H1 (cell line): ENCODE results near the gene COL25A1. TPM values are rescaled to one million over a fixed set of nuclear protein-coding genes. Genes with fewer than 3 reads are reported as not detected.

Source experiments
- CTCF ChIA-PET: fragments of 300-600 bp; sonication (Branson Sonifier 250); formaldehyde crosslinking; loops from one replicate; lab custom pipeline; 2021; ENCODE audit not compliant: partially characterized antibody; lab: Charles Lee
- POLR2A ChIA-PET: fragments of 300-600 bp; sonication (Branson Sonifier 250); formaldehyde crosslinking; loops from one replicate; lab custom pipeline; 2021; ENCODE audit warnings: inconsistent platforms; ENCODE audit not compliant: partially characterized antibody; lab: Charles Lee
- DNase-seq, 2 experiments: peaks; one replicate each; pipeline versions ENCODE4 v3.0.0 to v3.0.0-alpha.2; 2010 to 2022; ENCODE audit warnings: low spot score in 2 of 2, low read depth in 1 of 2, mixed read lengths in 1 of 2
- FAIRE-seq: peaks from 2 replicates; lab custom pipeline; 2011; peaks lifted over from hg19 to GRCh38; lab: Jason Lieb, UNC
- H2AFZ ChIP-seq: 2 replicates; pipeline ENCODE4 v1.8.1; 2012; ENCODE audit warnings: low read length, inconsistent platforms
- H2AK5ac ChIP-seq: 2 replicates; pipeline ENCODE4 v1.6.1; 2013; ENCODE audit warnings: low read depth, low read length
- H2BK120ac ChIP-seq: replicated peaks from 2 replicates; pipeline ENCODE3; 2013; ENCODE audit warnings: low read depth, low read length, inconsistent platforms
- H2BK12ac ChIP-seq: 2 replicates; pipeline ENCODE4 v1.6.1; 2013; ENCODE audit warnings: low read depth, low read length
- H2BK15ac ChIP-seq: 2 replicates; pipeline ENCODE4 v1.6.1; 2013; ENCODE audit warnings: low read length
- H2BK20ac ChIP-seq: 2 replicates; pipeline ENCODE4 v1.6.1; 2013; ENCODE audit warnings: low read length
- H2BK5ac ChIP-seq: 2 replicates; pipeline ENCODE4 v1.6.1; 2013; ENCODE audit warnings: low read depth, low read length
- H3K14ac ChIP-seq: 2 replicates; pipeline ENCODE4 v1.6.1; 2013; ENCODE audit warnings: inconsistent platforms; ENCODE audit not compliant: insufficient read length
- H3K18ac ChIP-seq: 2 replicates; pipeline ENCODE4 v1.6.1; 2013; ENCODE audit warnings: low read length; ENCODE audit errors: extremely low read depth
- H3K23ac ChIP-seq: 2 replicates; pipeline ENCODE4 v1.6.1; 2013; ENCODE audit warnings: inconsistent platforms; ENCODE audit not compliant: insufficient read length
- H3K23me2 ChIP-seq: 2 replicates; pipeline ENCODE4 v1.6.1; 2013; ENCODE audit warnings: low read depth, low read length
- H3K27ac ChIP-seq: 2 replicates; pipeline ENCODE4 v1.6.1; 2011; ENCODE audit warnings: low read depth, low read length, inconsistent platforms
- H3K27me3 ChIP-seq, 4 experiments: replicated peaks in 1 of 4; 1 replicate in 1 of 4; 2 replicates in 3 of 4; pipeline versions ENCODE4 v1.6.1 to v1.8.1; 2011 to 2013; ENCODE audit warnings: low read length in 3 of 4, mild to moderate bottlenecking in 3 of 4, inconsistent platforms in 2 of 4, mixed read lengths in 2 of 4, moderate library complexity in 1 of 4; ENCODE audit not compliant: control insufficient read depth in 3 of 4, insufficient read depth in 3 of 4; ENCODE audit errors: extremely low read depth in 1 of 4
- H3K36me3 ChIP-seq, 4 experiments: 2 replicates each; pipeline versions ENCODE4 v1.6.1 to v1.8.1; 2011 to 2013; ENCODE audit warnings: mild to moderate bottlenecking in 4 of 4, low read length in 3 of 4, moderate library complexity in 2 of 4, control low read depth in 1 of 4, inconsistent platforms in 1 of 4; ENCODE audit not compliant: insufficient read depth in 4 of 4, control insufficient read depth in 2 of 4
- H3K4ac ChIP-seq: replicated peaks from 2 replicates; pipeline ENCODE3; 2013; ENCODE audit warnings: low read length, low read depth, mixed read lengths, inconsistent platforms; ENCODE audit not compliant: insufficient read length
- H3K4me1 ChIP-seq, 4 experiments: replicated peaks in 1 of 4; 1 replicate in 1 of 4; 2 replicates in 3 of 4; pipeline versions ENCODE4 v1.6.1 to v1.8.1; 2011 to 2013; ENCODE audit warnings: low read length in 3 of 4, inconsistent platforms in 2 of 4, mixed read lengths in 1 of 4; ENCODE audit not compliant: insufficient read depth in 4 of 4, control insufficient read depth in 3 of 4
- H3K4me2 ChIP-seq, 2 experiments: 2 replicates each; pipeline versions ENCODE4 v1.6.1 to v1.8.1; 2011 to 2013; ENCODE audit warnings: low read depth in 2 of 2, low read length in 2 of 2, control low read depth in 1 of 2, inconsistent platforms in 1 of 2, mild to moderate bottlenecking in 1 of 2; ENCODE audit not compliant: insufficient read depth in 1 of 2
- H3K4me3 ChIP-seq, 4 experiments: fragments of 200-600, 300-600 bp in 1 of 4; sonication (generic), shearing (Covaris generic), sonication (Bioruptor Twin) in 1 of 4; 2 replicates each; pipeline versions ENCODE4 v1.5.1 to v1.8.1; 2011 to 2016; ENCODE audit warnings: low read length in 4 of 4, low read depth in 3 of 4, control low read depth in 2 of 4, inconsistent platforms in 2 of 4, mild to moderate bottlenecking in 2 of 4, mixed read lengths in 1 of 4, moderate library complexity in 1 of 4; ENCODE audit not compliant: insufficient read depth in 2 of 4; ENCODE audit errors: extremely low read depth in 1 of 4
- H3K56ac ChIP-seq: replicated peaks from 2 replicates; pipeline ENCODE3; 2013; ENCODE audit warnings: low read depth, mild to moderate bottlenecking, mixed read lengths, low read length, inconsistent platforms; ENCODE audit not compliant: insufficient read length
- H3K79me1 ChIP-seq: 2 replicates; pipeline ENCODE4 v1.6.1; 2013; ENCODE audit warnings: low read depth, low read length, control low read depth
- H3K79me2 ChIP-seq, 2 experiments: 2 replicates each; pipeline versions ENCODE4 v1.6.1 to v1.8.1; 2012 to 2013; ENCODE audit warnings: low read length in 2 of 2, mild to moderate bottlenecking in 2 of 2, inconsistent platforms in 1 of 2; ENCODE audit not compliant: insufficient read depth in 2 of 2, control insufficient read depth in 1 of 2
- H3K9ac ChIP-seq, 4 experiments: replicated peaks in 1 of 4; 1 replicate in 1 of 4; 2 replicates in 3 of 4; pipeline versions ENCODE4 v1.6.1 to v1.8.1; 2011 to 2013; ENCODE audit warnings: low read depth in 3 of 4, low read length in 3 of 4, control low read depth in 2 of 4, mild to moderate bottlenecking in 2 of 4, moderate library complexity in 2 of 4, inconsistent platforms in 1 of 4; ENCODE audit errors: extremely low read depth in 1 of 4
- H3K9me3 ChIP-seq, 2 experiments: 2 replicates each; pipeline versions ENCODE4 v1.6.1 to v1.8.1; 2012 to 2013; ENCODE audit warnings: mild to moderate bottlenecking in 2 of 2, moderate library complexity in 2 of 2, control low read depth in 1 of 2, inconsistent platforms in 1 of 2, low read depth in 1 of 2, low read length in 1 of 2, mixed read lengths in 1 of 2; ENCODE audit not compliant: insufficient read depth in 2 of 2
- H4K20me1 ChIP-seq, 2 experiments: replicated peaks in 1 of 2; 2 replicates each; pipeline versions ENCODE3 to v1.8.1; 2011 to 2013; ENCODE audit warnings: inconsistent platforms in 2 of 2, low read length in 2 of 2, mild to moderate bottlenecking in 1 of 2; ENCODE audit not compliant: insufficient read depth in 2 of 2, control insufficient read depth in 1 of 2
- H4K5ac ChIP-seq: 2 replicates; pipeline ENCODE4 v1.6.1; 2013; ENCODE audit warnings: low read length, low read depth, mixed read lengths, inconsistent platforms; ENCODE audit not compliant: insufficient read length
- H4K8ac ChIP-seq: 2 replicates; pipeline ENCODE4 v1.8.0; 2013; ENCODE audit warnings: mild to moderate bottlenecking, moderate library complexity, low read length, inconsistent platforms; ENCODE audit not compliant: insufficient read depth; ENCODE audit errors: extremely low read depth
- H4K91ac ChIP-seq: replicated peaks from 2 replicates; pipeline ENCODE3; 2013; ENCODE audit warnings: low read length, mixed read lengths, inconsistent platforms; ENCODE audit not compliant: insufficient read length
- BACH1 ChIP-seq: IDR thresholded peaks from 2 replicates; pipeline ENCODE4 v1.6.1; 2012; ENCODE audit warnings: low read length, improper control_type of control experiment
- CBX5 ChIP-seq: fragments of 300-800, 300-1000 bp; sonication (generic); IDR thresholded peaks from 2 replicates; pipeline ENCODE4 v1.7.1; 2016; ENCODE audit warnings: antibody characterized with exemption, low read length, low read depth
- CEBPB ChIP-seq: IDR thresholded peaks from 2 replicates; pipeline ENCODE4 v1.6.1; 2012; ENCODE audit warnings: low read depth, low read length
- CREB1 ChIP-seq: IDR thresholded peaks from 2 replicates; pipeline ENCODE4 v1.6.1; 2012; ENCODE audit warnings: inconsistent platforms
- EZH2 ChIP-seq: fragments of 200-600 bp; sonication (generic); IDR thresholded peaks from 2 replicates; pipeline ENCODE4 v1.7.1; 2012; ENCODE audit warnings: low read depth, mild to moderate bottlenecking, moderate library complexity, low read length, inconsistent platforms; ENCODE audit not compliant: severe bottlenecking
- POU5F1 ChIP-seq: IDR thresholded peaks from 2 replicates; pipeline ENCODE4 v1.6.1; 2011; ENCODE audit warnings: low read depth, mild to moderate bottlenecking, low read length, moderate library complexity
- RAD21 ChIP-seq, 2 experiments: IDR thresholded peaks in 1 of 2; conservative IDR thresholded peaks in 1 of 2; 2 replicates each; pipeline ENCODE4 v1.6.1; 2011; ENCODE audit warnings: low read depth in 2 of 2, low read length in 2 of 2, improper control_type of control experiment in 1 of 2, inconsistent platforms in 1 of 2, mild to moderate bottlenecking in 1 of 2, moderate library complexity in 1 of 2
- SP1 ChIP-seq: IDR thresholded peaks from 2 replicates; pipeline ENCODE4 v1.6.1; 2011; ENCODE audit warnings: low read depth, low read length
- SP2 ChIP-seq: IDR thresholded peaks from 2 replicates; pipeline ENCODE4 v1.6.1; 2012; ENCODE audit warnings: mild to moderate bottlenecking, low read length, inconsistent platforms
- TBP ChIP-seq: IDR thresholded peaks from 2 replicates; pipeline ENCODE4 v1.6.1; 2011; ENCODE audit warnings: low read depth, low read length, improper control_type of control experiment
- ZNF274 ChIP-seq: IDR thresholded peaks from 2 replicates; pipeline ENCODE4 v1.7.0; 2012; ENCODE audit warnings: low read length, borderline replicate concordance; ENCODE audit errors: extremely low read depth
- WGBS, 2 experiments: shearing (Covaris generic) in 1 of 2; methylation state at CpG; one replicate each; pipeline versions ENCODE4 v1.1.6 to v1.1.7; 2013 to 2015; ENCODE audit warnings: low lambda C conversion rate in 2 of 2, mixed read lengths in 2 of 2, inconsistent platforms in 1 of 2, low coverage in 1 of 2, missing lambda C conversion rate in 1 of 2; ENCODE audit not compliant: insufficient replicate concordance in 2 of 2, insufficient coverage in 1 of 2, insufficient read length in 1 of 2; ENCODE audit errors: extremely low coverage in 1 of 2, missing lambda C conversion rate in 1 of 2; 5-methylcytosine and 5-hydroxymethylcytosine counted together
- polyA plus RNA-seq, 7 experiments: library from polyadenylated mRNA; depleted of rRNA in 3 of 7; stranded (reverse) in 5 of 7; unstranded in 2 of 7; fragments of >200 nt in 5 of 7; fragments of 200-250 nt in 2 of 7; gene quantifications; 1 replicate in 5 of 7; 2 replicates in 1 of 7; 4 replicates in 1 of 7; pipeline versions ENCODE4 v1.2.1 to v1.2.3, GENCODE V29; 2011 to 2013; ENCODE audit warnings: missing spikeins in 2 of 7, mixed read lengths in 2 of 7
- total RNA-seq: library from RNA; stranded (reverse); fragmentation: NEBNext Ultra II Directional; extraction: Animal tissue kit (Norgen Biotek cat#: 25700); gene quantifications from 2 replicates; pipeline ENCODE4 v1.2.1, GENCODE V29; 2021
- TF ChIP-seq, protein P1 (sequence below): IDR thresholded peaks from 2 replicates; pipeline ENCODE4 v1.6.1; 2011; ENCODE audit warnings: low read length, improper control_type of control experiment

COL25A1 gene
- total and polyA plus RNA-seq, 2 of the 8 experiments (the other 6 are each of a cell fraction or from before 2014, with no cell fraction given) = 1.1 to 8.3 TPM

DNA sequence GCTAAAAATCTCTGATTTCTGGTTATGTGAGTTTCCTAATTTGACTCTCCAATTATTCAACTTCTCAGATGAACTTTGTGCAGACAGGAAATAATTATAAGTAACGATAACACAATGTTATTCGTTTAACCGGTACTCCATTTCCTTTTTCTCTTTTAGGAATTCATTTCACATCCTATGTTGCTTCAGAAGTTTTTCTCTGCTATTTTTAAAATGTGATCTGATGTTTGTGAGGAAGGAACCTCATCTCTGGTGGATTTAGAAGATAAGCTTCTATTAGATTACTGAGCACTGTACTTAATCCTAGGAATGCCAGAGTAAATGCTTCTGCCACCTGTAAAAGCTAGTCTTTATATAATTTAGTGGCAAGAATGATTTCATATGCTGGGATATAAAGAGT is 423.7 kb downstream of the COL25A1 start:
- Histone ChIP-seq H3K36me3 (no peaks in the 10 kb centered on the region), H3K4me2 (no peak overlapping the region), H4K8ac (no peak overlapping the region), H3K27ac (no peak overlapping the region), H2BK120ac (no peak overlapping the region), H2BK5ac (no peak overlapping the region), H4K5ac (no peak overlapping the region), H3K4me3 (no peak overlapping the region), H3K23ac (no peak overlapping the region), H3K4ac (no peak overlapping the region), H3K27me3 (no peaks in the 10 kb centered on the region), H2BK15ac (no peak overlapping the region), H4K91ac (no peak overlapping the region), H3K23me2 (no peaks in the 10 kb centered on the region), H3K9me3 (no peaks in the 10 kb centered on the region), H4K20me1 (no peaks in the 10 kb centered on the region), H2BK20ac (no peak overlapping the region), H2BK12ac (no peak overlapping the region), H2AFZ (no peak overlapping the region), H3K9ac (no peak overlapping the region), H3K79me1 (no peaks in the 10 kb centered on the region), H3K14ac (no peak overlapping the region), H3K18ac (no peak overlapping the region), H3K56ac (no peak overlapping the region), H2AK5ac (no peak overlapping the region), H3K79me2 (no peaks in the 10 kb centered on the region), H3K4me1 (peaks cover 0 to 4% (median 0%) of the 10 kb centered on the region in 4 experiments; a peak in 1 of 7 replicates)
- CTCF ChIA-PET = interaction anchor here (0.6 kb wide), 1 partner anchor 14 kb away, joined by 3 read pairs; no protein-coding TSS in a partner anchor
- FAIRE-seq (no peak), DNase-seq (no peak)
- 69% methylated on average over 3 of the region's 3 CpGs; no CpG with 5 or more reads in 1 of the 2 experiments for WGBS, 2 experiments
- POLR2A ChIA-PET = no interaction called here
- TF ChIP-seq SP1 = no peak
- no peak for TF ChIP-seq SP2
- no peak for TF ChIP-seq BACH1
- TF ChIP-seq POU5F1 = no peak
- TF ChIP-seq, protein P1, sequence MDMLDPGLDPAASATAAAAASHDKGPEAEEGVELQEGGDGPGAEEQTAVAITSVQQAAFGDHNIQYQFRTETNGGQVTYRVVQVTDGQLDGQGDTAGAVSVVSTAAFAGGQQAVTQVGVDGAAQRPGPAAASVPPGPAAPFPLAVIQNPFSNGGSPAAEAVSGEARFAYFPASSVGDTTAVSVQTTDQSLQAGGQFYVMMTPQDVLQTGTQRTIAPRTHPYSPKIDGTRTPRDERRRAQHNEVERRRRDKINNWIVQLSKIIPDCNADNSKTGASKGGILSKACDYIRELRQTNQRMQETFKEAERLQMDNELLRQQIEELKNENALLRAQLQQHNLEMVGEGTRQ = no peak
- TF ChIP-seq CBX5 = no peak
- no peak for TF ChIP-seq CREB1
- TF ChIP-seq EZH2 = no peak
- TF ChIP-seq ZNF274 = no peak
- TF ChIP-seq CEBPB = no peak
- no peak for TF ChIP-seq TBP
- no peak for TF ChIP-seq RAD21 (IDR thresholded peaks at IDR 0.05 in 1 of 2, conservative IDR thresholded peaks at IDR 0.05 in 1 of 2; ENCODE audit: low read depth in 2 of 2, low read length in 2 of 2)
